ENCODE data around the gene TEPSIN.

TEPSIN gene

DNA sequence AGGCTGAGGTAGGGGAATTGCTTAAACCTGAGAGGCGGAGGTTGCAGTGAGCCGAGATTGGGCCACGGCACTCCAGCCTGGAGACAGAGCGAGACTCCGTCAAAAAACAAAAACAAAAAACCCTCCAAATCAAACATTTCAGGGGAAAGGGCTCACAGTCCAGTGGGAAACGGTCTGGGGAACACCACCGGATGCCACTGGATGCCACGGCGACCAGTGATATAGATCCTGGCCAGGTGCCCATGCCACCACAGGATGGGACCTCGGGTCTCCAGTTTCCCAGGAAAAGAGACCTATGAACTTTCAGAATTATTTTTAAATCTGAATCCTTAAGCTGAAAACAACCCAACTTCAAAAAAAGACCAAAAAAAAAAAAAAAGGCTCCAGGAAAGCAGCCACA is 28.4 kb downstream of the TEPSIN start:
- ATAC-seq = no peak
- no peak overlapping the region for H3K4me3 Mint-ChIP-seq
- peaks cover 11% of the 10 kb centered on the region for H3K4me1 Mint-ChIP-seq
- H3K27ac Mint-ChIP-seq = no peak overlapping the region
- DNase-seq (ENCODE audit: low spot score in 2 of 2) = no peak
- H3K9me3 Mint-ChIP-seq = no peaks in the 10 kb centered on the region
- peaks cover 11% of the 10 kb centered on the region for H3K36me3 Mint-ChIP-seq

DNA sequence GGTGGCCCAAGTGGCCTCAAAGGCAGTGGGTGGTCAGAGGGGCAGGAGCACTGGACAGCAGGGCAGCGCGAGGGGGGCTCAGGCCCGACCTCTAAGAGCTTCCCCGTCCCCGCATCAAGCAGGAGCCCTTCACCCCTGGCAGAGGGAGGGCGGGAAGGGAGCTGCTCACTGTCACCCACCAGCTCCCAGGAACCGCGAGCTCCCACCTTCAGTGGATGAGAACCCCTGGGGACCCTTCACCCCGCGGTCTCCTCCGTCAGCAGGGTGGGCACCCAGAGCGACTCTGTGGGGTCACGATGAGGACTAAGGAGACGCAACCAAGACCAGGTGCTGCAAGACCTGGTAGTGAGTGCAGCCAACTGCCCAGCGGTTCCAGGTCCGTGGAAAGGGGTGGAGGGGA is 29.7 kb downstream of the TEPSIN start:
- no peak overlapping the region for H3K4me3 Mint-ChIP-seq
- no peak overlapping the region for H3K27ac Mint-ChIP-seq
- no peak for ATAC-seq
- H3K36me3 Mint-ChIP-seq = peaks cover 11% of the 10 kb centered on the region
- peaks cover 11% of the 10 kb centered on the region for H3K4me1 Mint-ChIP-seq
- no peak for DNase-seq (ENCODE audit: low spot score in 2 of 2)
- no peaks in the 10 kb centered on the region for H3K9me3 Mint-ChIP-seq

DNA sequence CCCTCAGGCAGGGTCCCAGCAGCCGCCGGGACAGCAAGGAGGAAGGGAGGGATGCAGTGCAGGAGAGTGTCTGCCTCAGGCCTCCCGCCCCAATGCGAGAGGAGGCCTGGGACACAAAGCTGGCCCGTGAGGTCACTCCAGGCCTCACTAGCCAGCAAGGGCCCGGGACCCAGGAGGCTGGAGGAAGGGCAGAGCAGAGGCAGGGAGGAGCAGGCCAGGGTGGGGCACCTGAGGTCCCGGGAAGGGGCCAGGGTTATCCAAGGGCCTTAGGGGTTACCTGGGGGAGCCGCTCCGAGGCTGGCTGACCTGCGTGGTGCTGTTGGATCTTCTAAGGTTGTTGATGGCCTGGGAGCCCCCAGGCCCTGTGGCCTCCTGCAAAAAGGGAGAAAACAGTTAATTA is 30.2 kb downstream of the TEPSIN start:
- no peak overlapping the region for H3K27ac Mint-ChIP-seq
- H3K4me3 Mint-ChIP-seq = no peak overlapping the region
- H3K4me1 Mint-ChIP-seq = peaks cover 11% of the 10 kb centered on the region
- H3K9me3 Mint-ChIP-seq = no peaks in the 10 kb centered on the region
- peaks cover 12% of the 10 kb centered on the region for H3K36me3 Mint-ChIP-seq
- ATAC-seq (no peak), DNase-seq (ENCODE audit: low spot score in 2 of 2) (no peak)

DNA sequence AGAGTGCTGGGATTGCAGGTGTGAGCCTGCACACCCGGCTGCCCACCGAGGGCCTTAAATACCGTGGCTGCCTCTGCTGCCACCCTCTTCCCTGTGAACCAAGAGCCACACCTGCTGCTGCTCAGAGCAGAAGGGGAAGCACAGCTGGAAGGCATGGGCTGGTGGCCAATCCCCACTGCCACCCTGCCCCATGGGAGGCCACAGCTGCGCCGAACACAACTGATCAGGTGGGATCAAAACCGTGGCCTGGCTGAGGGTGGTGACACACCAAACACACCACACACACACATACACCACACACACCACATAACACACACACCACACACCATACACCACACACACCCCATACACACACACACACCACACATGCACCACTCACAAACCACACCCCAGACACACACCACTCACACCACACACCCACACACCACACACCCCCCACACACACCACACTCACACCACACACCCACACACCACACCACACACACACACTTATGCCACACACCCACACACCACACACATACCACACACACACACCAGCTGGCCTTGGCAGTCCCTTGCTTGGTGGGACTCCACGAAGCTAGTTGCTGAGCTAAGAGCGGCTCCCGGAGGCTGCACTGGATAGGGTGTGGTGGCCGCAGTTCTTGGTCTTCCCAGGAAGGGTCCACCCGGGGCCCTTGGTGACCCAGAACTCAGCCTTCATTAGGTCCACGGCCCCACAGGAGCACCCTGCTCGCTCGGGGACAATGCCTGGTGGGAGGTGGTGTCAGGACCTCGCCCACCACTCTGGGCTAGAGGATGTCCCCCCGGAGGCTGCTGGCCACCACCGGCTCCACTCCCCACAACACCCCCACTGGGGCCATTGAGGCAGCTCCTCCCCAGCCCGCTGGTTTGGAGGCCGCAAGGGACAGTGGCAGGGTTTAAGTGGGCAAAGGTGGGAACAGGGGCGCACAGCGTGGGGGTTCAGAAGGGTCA is 31.0 kb downstream of the TEPSIN start:
- Mint-ChIP-seq H3K27ac (peak overlapping the region; percentile 90), H3K4me1 (peaks cover 11% of the 10 kb centered on the region), H3K4me3 (no peak overlapping the region), H3K9me3 (no peaks in the 10 kb centered on the region), H3K36me3 (peaks cover 19% of the 10 kb centered on the region)
- DNase-seq (ENCODE audit: low spot score in 2 of 2) (no peak), ATAC-seq (peak; percentile 52)

DNA sequence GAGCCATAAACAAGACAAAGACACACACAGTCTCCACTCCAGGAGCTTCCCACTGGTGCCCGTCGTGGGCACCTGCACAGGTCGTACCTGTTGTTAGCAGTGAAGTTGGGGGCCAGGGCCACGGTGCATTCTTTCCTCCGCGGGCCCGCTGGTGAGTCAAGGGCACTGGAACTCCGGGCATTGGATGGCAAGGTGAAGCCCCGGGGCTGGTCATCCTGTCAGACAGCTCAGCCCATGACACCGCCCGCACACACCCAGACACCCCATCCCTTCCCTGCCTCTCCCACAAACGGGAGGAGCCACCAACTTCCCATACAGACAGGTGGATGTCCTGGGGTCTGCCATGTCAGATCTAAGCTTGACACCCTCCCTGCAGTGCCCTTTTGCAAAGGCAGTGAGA is 32.2 kb downstream of the TEPSIN start:
- no peak overlapping the region for H3K4me3 Mint-ChIP-seq
- ATAC-seq (no peak), DNase-seq (ENCODE audit: low spot score in 2 of 2) (no peak)
- H3K27ac Mint-ChIP-seq = no peak overlapping the region
- H3K4me1 Mint-ChIP-seq = peaks cover 11% of the 10 kb centered on the region
- H3K36me3 Mint-ChIP-seq = peaks cover 25% of the 10 kb centered on the region
- no peaks in the 10 kb centered on the region for H3K9me3 Mint-ChIP-seq

DNA sequence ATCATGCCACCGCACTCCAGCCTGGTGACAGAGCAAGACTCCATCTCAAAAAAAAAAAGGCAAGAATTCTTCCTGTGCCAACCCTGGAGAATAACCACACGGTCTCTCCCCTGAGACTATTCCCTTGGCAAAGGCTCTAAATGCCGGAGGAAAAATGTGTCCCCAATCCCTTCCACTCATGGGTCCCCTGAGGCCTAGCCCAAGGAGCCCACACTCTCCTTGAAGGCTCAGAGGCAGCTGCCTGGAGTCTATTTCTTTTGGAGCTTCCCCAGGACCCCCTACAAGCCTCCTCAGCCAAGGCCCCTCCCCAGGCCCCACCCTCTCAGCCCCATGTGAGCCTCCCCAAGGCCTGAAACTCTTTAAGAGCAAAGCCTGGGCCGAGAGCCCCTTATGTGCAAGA is 32.7 kb downstream of the TEPSIN start:
- H3K9me3 Mint-ChIP-seq = no peaks in the 10 kb centered on the region
- no peak overlapping the region for H3K4me3 Mint-ChIP-seq
- no peak for ATAC-seq
- no peak for DNase-seq (ENCODE audit: low spot score in 2 of 2)
- H3K36me3 Mint-ChIP-seq = peaks cover 25% of the 10 kb centered on the region
- H3K27ac Mint-ChIP-seq = no peak overlapping the region
- H3K4me1 Mint-ChIP-seq = peaks cover 11% of the 10 kb centered on the region

DNA sequence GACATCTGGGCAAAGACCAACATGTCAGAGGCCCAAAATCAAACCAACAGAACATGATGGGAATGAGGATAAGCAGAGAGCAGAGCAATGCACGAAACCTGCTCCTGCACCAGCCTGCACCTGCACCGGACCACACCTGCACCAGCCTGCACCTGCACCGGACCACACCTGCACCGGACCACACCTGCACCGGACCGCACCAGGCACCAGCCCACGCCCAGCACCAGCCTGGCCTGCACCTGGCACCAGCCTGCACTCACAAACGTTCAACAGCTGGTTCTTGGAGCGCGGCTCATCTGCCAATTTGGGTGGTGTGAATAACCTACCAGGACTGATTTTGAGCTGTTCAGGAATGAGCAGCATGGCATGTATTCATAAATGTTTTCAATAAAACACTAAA is 34.3 kb downstream of the TEPSIN start:
- H3K36me3 Mint-ChIP-seq = peaks cover 25% of the 10 kb centered on the region

DNA sequence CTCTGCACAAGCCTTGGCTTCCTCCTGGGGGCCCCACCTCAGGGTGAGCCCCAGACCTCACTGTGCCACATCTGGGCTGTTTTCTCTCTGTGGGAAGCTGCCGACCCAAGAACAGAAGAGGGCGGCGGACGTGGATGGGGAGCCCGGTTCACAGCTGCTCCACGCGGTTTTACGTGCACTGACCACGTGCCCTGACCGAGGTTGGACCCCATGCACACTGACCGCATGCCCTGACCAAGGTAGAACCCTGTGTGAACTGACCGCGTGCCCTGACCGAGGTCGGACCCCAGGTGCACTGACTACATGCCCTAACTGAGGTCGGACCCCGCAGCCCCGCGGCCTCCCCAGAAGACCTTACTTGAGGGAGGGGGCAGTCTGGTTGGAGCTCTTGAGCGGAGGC is 35.7 kb downstream of the TEPSIN start:
- no peaks in the 10 kb centered on the region for H3K9me3 Mint-ChIP-seq
- no peak overlapping the region for H3K4me3 Mint-ChIP-seq
- ATAC-seq (no peak), DNase-seq (ENCODE audit: low spot score in 2 of 2) (no peak)
- no peak overlapping the region for H3K27ac Mint-ChIP-seq
- peaks cover 21% of the 10 kb centered on the region for H3K36me3 Mint-ChIP-seq
- H3K4me1 Mint-ChIP-seq = peaks cover 6% of the 10 kb centered on the region

More for the DNA sequence above, 34.3 kb downstream of the TEPSIN start:
- no peak for DNase-seq (ENCODE audit: low spot score in 2 of 2)
- no peak for ATAC-seq
- Mint-ChIP-seq H3K9me3 (no peaks in the 10 kb centered on the region), H3K4me1 (peaks cover 11% of the 10 kb centered on the region), H3K27ac (no peak overlapping the region), H3K4me3 (no peak overlapping the region)

DNA sequence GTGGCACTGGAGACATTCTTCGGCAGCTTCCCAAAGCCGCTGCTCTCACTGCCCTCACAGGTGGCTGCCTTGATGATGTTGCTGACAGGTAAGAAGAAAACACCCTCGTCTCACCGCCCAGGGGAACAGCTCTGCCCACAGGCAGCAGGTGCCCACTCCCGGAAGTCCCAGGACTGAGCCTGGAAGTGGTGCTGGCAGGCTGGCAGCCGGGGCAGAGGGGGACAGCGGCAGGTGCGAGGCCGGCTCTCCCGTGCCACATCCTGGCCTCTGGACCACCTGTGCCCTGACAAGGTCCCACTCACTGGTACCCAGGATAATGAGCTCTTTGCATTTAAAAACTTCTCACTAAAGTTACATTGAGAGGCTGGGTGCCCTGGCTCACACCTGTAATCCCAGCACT is 36.5 kb downstream of the TEPSIN start:
- H3K9me3 Mint-ChIP-seq = no peaks in the 10 kb centered on the region
- no peak overlapping the region for H3K27ac Mint-ChIP-seq
- peaks cover 13% of the 10 kb centered on the region for H3K36me3 Mint-ChIP-seq
- no peak overlapping the region for H3K4me3 Mint-ChIP-seq
- ATAC-seq (no peak), DNase-seq (ENCODE audit: low spot score in 2 of 2) (no peak)
- no peaks in the 10 kb centered on the region for H3K4me1 Mint-ChIP-seq

DNA sequence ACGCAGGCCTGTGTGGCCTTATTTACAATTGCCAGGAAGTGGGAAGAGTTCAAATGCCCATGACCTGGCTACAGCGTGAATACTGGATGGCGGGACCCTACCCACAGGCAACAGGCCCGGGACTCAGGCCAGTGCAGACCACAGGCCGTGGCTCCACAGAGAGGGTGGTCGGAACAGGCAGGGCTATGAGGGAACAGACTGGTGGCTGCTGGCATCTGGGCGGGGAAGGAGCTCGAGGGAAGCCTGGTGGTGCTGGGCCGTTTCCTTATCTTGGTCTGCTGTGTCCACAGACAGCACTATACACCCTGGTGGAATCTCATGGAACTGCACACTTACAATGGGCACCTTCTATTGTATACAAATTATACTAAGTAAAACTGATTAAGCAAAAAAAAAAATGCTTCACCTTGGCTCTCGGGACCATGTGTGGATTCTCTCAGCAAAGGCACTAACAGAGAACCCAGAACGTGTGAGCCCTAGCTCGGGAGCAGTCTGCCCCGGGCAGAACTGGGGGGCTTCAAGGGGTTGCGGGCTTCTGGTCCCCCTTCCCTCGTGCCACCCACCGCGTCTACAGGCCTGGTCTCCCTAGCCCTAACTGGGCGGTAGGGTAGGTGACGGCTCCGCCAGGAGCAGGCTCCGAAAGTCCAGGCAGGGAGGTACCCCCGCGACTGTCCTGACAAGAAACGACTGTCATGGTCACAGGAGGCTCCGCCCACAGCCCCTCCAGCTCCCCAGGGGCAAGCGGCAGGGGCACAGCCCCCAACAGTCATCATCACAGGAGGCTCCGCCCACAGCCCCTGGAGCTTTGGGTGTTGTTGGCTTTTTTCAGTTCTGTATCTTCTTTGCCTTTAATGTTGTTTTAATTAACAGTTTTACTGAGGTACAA is 37.9 kb downstream of the TEPSIN start:
- H3K27ac Mint-ChIP-seq = peak overlapping the region; percentile 43
- no peaks in the 10 kb centered on the region for H3K4me1 Mint-ChIP-seq
- peaks cover 13% of the 10 kb centered on the region for H3K36me3 Mint-ChIP-seq
- DNase-seq (ENCODE audit: low spot score in 2 of 2) = no peak
- H3K4me3 Mint-ChIP-seq = no peak overlapping the region
- ATAC-seq = peak; percentile 51
- H3K9me3 Mint-ChIP-seq = no peaks in the 10 kb centered on the region

DNA sequence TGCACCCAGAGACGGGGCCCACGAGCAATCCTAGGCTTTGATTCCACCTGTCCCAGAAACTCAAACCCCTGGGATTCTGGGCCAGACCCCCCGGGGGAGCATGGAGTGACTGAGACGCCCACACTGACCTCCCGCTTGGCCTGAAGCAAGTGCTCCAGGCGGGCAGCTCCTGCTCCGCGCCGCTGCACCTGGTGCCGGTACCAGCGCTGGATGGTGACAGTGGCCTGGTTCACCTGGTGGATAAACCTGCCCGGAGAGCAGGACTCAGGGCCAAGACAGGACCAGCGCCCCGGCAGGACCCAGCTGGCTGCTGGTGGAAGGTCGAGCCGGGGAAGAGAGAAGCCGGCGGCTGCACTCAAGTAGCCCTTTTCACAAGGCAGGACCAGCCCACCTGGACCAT is 38.7 kb downstream of the TEPSIN start:
- Mint-ChIP-seq H3K36me3 (peaks cover 13% of the 10 kb centered on the region), H3K4me3 (no peak overlapping the region), H3K9me3 (no peaks in the 10 kb centered on the region), H3K27ac (no peak overlapping the region), H3K4me1 (no peaks in the 10 kb centered on the region)
- ATAC-seq = no peak
- no peak for DNase-seq (ENCODE audit: low spot score in 2 of 2)

DNA sequence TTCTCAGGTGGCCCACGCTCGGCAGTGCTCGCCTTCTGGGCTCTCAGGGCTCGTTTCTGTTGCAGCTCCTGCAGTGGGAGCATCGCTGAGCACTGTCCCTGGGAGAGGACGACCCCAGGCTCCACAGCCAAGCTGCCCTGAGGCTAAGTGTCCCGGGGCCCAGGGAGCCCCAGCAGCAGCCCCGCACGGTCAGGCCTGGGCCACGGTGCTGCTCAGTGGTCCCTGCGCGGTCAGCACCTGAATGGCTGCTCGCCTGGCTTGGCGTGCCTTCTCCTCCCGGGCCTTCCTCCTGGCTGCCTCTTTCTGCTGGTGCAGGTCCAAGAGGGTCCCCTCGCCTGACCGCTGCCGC is 39.4 kb downstream of the TEPSIN start:
- Mint-ChIP-seq H3K27ac (no peak overlapping the region), H3K36me3 (peaks cover 13% of the 10 kb centered on the region), H3K9me3 (no peaks in the 10 kb centered on the region), H3K4me1 (no peaks in the 10 kb centered on the region), H3K4me3 (no peak overlapping the region)
- ATAC-seq (no peak), DNase-seq (ENCODE audit: low spot score in 2 of 2) (no peak)

DNA sequence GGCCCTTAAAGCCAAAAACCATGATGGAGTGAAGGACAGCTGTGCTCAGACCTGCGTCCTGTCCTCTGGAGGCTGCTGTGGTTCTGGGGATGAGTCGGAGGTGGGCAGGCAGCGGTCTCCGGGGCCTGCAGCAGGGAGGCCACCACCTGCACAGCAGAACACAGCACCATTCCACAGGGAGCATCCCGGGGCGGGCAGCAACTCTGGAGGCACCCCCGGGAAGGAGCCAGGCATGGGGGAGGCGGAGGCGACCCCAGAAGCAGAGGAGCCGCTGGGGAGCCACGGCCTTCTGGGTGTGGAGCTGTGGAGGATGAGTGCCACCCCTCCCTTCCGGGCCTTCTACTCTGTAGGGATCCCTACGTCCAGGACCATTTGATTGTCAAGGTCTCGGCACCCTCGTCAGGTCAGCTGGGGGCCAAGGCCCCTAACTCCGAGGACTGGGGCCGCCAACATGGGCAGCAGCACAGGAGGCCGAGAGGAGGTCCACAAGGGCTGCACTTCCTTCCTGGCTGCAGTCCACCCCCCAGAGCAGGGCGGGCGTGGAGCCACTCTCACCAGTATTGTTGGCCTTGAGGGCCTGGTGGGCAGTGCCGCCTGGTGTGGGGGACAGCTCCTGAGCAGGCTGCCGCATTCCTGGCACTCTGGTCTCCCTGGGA is 39.9 kb downstream of the TEPSIN start:
- H3K4me3 Mint-ChIP-seq = no peak overlapping the region
- no peak overlapping the region for H3K27ac Mint-ChIP-seq
- no peak for ATAC-seq
- no peak for DNase-seq (ENCODE audit: low spot score in 2 of 2)
- H3K36me3 Mint-ChIP-seq = peaks cover 13% of the 10 kb centered on the region
- no peaks in the 10 kb centered on the region for H3K4me1 Mint-ChIP-seq
- no peaks in the 10 kb centered on the region for H3K9me3 Mint-ChIP-seq

DNA sequence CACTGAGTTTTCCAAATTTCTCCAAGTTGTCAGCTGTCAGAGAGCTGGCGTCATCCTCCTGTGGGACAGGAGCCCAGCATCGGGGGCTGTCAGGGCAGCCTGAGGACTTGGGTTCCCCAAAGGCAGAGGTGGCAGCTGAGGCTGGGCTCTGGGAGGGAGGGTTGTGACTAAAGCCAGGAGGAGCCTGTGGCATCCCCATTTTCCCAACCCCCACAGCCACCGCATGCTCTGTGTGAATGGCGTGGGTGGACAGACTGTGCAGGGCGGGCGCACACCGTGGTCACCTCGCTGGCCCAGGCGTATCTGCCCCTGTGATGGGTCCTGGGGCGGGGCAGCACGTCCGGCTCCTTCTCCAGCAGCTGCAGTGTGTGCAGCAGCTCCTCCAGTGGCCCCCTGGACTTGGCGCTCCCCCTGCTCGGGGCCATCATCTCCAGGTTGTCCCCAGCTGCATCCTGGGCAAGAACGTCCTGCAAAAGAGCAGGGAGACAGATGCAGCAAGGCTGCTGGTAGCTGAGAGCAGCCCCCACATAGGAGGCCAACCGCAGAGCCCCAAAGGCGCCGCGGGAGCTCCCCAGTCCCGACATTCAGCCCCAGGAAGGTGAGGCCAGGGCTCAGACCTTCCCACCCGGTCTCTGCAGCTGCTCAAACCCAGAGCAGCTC is 40.9 kb downstream of the TEPSIN start:
- Mint-ChIP-seq H3K4me1 (no peaks in the 10 kb centered on the region), H3K9me3 (no peaks in the 10 kb centered on the region), H3K36me3 (peaks cover 6% of the 10 kb centered on the region), H3K27ac (no peak overlapping the region), H3K4me3 (no peak overlapping the region)
- ATAC-seq = no peak
- no peak for DNase-seq (ENCODE audit: low spot score in 2 of 2)

DNA sequence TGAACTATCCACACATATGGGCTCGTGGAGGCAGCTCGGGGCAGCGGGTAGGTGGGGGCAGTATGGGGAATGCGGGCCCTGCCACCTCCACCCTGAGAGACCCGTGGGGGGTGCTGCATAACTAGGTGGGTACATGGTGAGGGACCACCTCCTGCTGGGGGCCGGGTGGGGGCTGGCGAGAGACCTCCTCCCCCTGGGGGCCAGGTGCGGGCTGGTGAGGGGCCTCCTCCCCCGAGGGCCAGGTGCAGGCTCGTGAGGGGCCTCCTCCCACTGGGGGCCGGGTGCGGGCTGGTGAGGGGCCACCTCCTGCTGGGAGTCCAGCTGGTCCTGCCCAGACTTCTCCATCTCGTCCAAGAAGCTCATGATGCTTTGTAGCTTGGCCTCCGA is 41.5 kb downstream of the TEPSIN start:
- Mint-ChIP-seq H3K36me3 (peaks cover under 1% of the 10 kb centered on the region), H3K27ac (no peak overlapping the region), H3K4me1 (no peaks in the 10 kb centered on the region), H3K9me3 (no peaks in the 10 kb centered on the region), H3K4me3 (no peak overlapping the region)
- ATAC-seq = no peak
- no peak for DNase-seq (ENCODE audit: low spot score in 2 of 2)

Data from stimulated activated effector memory CD8-positive, alpha-beta T cell treated with anti-CD3 and anti-CD28 coated beads, Interleukin-12 subunit alpha, Interleukin-12 subunit beta, amount 100 ng/mL, for 72 hours (primary cell).